Breast epithelium (tissue), 4 donors: ENCODE results near the gene NTNG1. TPM values are rescaled to one million over a fixed set of nuclear protein-coding genes. Genes with fewer than 3 reads are reported as not detected.

Experiments used
- DNase-seq, 2 donors: peaks; one replicate each; pipeline ENCODE4 v3.0.0-alpha.2; 2019; ENCODE audit warnings: low spot score in 2 of 2
- H3K27ac ChIP-seq, 2 donors: fragments of 200-600 bp; sonication (generic) in 1 of 2; one replicate each; pipeline ENCODE4 v1.5.1; 2016 to 2019; ENCODE audit warnings: mild to moderate bottlenecking in 1 of 2
- H3K27me3 ChIP-seq, 2 donors: fragments of 200-600 bp; sonication (generic) in 1 of 2; one replicate each; pipeline versions ENCODE4 v1.5.1 to v1.6.0; 2017 to 2019; ENCODE audit warnings: control low read depth in 1 of 2, mild to moderate bottlenecking in 1 of 2
- H3K36me3 ChIP-seq: fragments of 200-600 bp; one replicate; pipeline ENCODE4 v1.5.1; 2019
- H3K4me1 ChIP-seq, 2 donors: fragments of 200-600 bp; sonication (generic); one replicate each; pipeline ENCODE4 v1.5.1; 2016 to 2019; ENCODE audit warnings: control low read depth in 1 of 2
- H3K4me3 ChIP-seq, 3 donors: fragments of 200-600 bp; sonication (generic); 1 replicate in 2 of 3; 2 replicates in 1 of 3; pipeline ENCODE4 v1.5.1; 2016 to 2019; ENCODE audit warnings: mild to moderate bottlenecking in 3 of 3, moderate library complexity in 2 of 3
- H3K9me3 ChIP-seq, 2 donors: fragments of 200-600 bp; sonication (generic) in 1 of 2; one replicate each; pipeline ENCODE4 v1.5.1; 2016 to 2019; ENCODE audit warnings: control low read depth in 1 of 2
- CTCF ChIP-seq, 3 donors: fragments of 450-650 bp; IDR thresholded peaks; one replicate each; pipeline ENCODE4 v1.5.1; 2016 to 2017; ENCODE audit warnings: antibody characterized with exemption in 3 of 3, mild to moderate bottlenecking in 3 of 3, moderate library complexity in 3 of 3
- POLR2A ChIP-seq: fragments of 450-650 bp; IDR thresholded peaks from one replicate; pipeline ENCODE4 v1.6.1; 2016; ENCODE audit warnings: antibody characterized with exemption, mild to moderate bottlenecking, moderate library complexity
- POLR2AphosphoS5 ChIP-seq, 3 donors: sonication (generic); formaldehyde crosslinking; IDR thresholded peaks; one replicate each; pipeline ENCODE4 v1.6.1; 2017; ENCODE audit warnings: antibody characterized with exemption in 3 of 3
- intact Hi-C: fragments of 100-400 bp; cut with DNase I; formaldehyde crosslinking; loops from one replicate; pipeline ENCODE4 v1.15.1; 2023; ENCODE audit warnings: low total_unique reads
- total RNA-seq, 3 donors: library from RNA; depleted of rRNA; stranded (reverse); fragments of >200 nt; gene quantifications; one replicate each; pipeline ENCODE4 v1.1.0, GENCODE V29; 2016

The NTNG1 gene
- total RNA-seq, 3 donors from 2014 or later, result 0.32 to 5.7 (median 0.98) TPM

GRCh38 chr1:107531065-107531908, 390.4 kb downstream of the NTNG1 start:
- Histone ChIP-seq H3K27ac (peak overlapping the region in 1 of 2 donors; percentile 70), H3K36me3 (no peaks in the 10 kb centered on the region), H3K9me3 (no peaks in the 10 kb centered on the region), H3K4me1 (no peaks in the 10 kb centered on the region), H3K27me3 (no peaks in the 10 kb centered on the region), H3K4me3 (no peak overlapping the region)
- no peak for TF ChIP-seq POLR2A
- intact Hi-C loops, result no loop called here
- no peak for DNase-seq

- no peak overlapping the region for H3K4me3 ChIP-seq
- DNase-seq, result no peak
- no peaks in the 10 kb centered on the region for H3K4me1 ChIP-seq
- TF ChIP-seq POLR2A (no peak), POLR2AphosphoS5 (IDR thresholded peaks at IDR 0.05) (no peak), CTCF (IDR thresholded peaks at IDR 0.05) (no peak)
- H3K9me3 ChIP-seq, result no peaks in the 10 kb centered on the region
- H3K27ac ChIP-seq, result no peak overlapping the region
- H3K27me3 ChIP-seq, result no peaks in the 10 kb centered on the region
- no peaks in the 10 kb centered on the region for H3K36me3 ChIP-seq
- intact Hi-C loops, result no loop called here
Measured at GRCh38 chr1:107532318-107532717, 391.5 kb downstream of the NTNG1 start.

Other genes starting within 250 kb of the NTNG1 start
- 10 to 100 TPM in 2 of 3 donors, 1 to 10 TPM in 1; 6.7 to 18.7 (median 17.6) TPM for gene PRMT6, start 84.4 kb upstream of the NTNG1 start, total RNA-seq